HepG2 (cell line): ENCODE data around the gene NYNRIN. TPM values are rescaled to one million over a fixed set of nuclear protein-coding genes. Genes with fewer than 3 reads are reported as not detected.
A peak's percentile ranks its signal among the peaks of the same experiment; 100 is the strongest.

ENCODE experiments used
- DMAP1 ChIP-seq: IDR thresholded peaks from 2 replicates; pipeline ENCODE4 v1.6.1; 2016
- ETV5 ChIP-seq: IDR thresholded peaks from 2 replicates; pipeline ENCODE4 v1.6.1; 2018; ENCODE audit warnings: missing biosample characterization, missing genetic modification reagents, inconsistent platforms, borderline replicate concordance
- FOXO4 ChIP-seq: sonication (generic); formaldehyde crosslinking; conservative IDR thresholded peaks from 2 replicates; pipeline ENCODE4 v1.8.1; 2023; ENCODE audit warnings: missing genetic modification reagents
- GTF2F1 ChIP-seq: fragments of 150-350 bp; IDR thresholded peaks from 2 replicates; pipeline ENCODE4 v1.6.1; 2014; ENCODE audit warnings: low read length
- HNF4A ChIP-seq: sonication (generic); formaldehyde crosslinking; IDR thresholded peaks from 2 replicates; pipeline ENCODE4 v1.4.0; 2020; ENCODE audit warnings: missing genetic modification reagents
- HNRNPL ChIP-seq: fragments of 200-400 bp; formaldehyde crosslinking; IDR thresholded peaks from 2 replicates; pipeline ENCODE4 v1.6.1; 2017; ENCODE audit warnings: mild to moderate bottlenecking, low read depth, low read length
- HOXA3 ChIP-seq: sonication (generic); formaldehyde crosslinking; IDR thresholded peaks from 2 replicates; pipeline ENCODE4 v1.5.0; 2020; ENCODE audit warnings: missing genetic modification reagents
- MAFF ChIP-seq: IDR thresholded peaks from 2 replicates; pipeline ENCODE4 v1.6.1; 2011; ENCODE audit warnings: low read depth, low read length, improper control_type of control experiment
- MAFK ChIP-seq, 2 experiments: IDR thresholded peaks in 1 of 2; conservative IDR thresholded peaks in 1 of 2; 2 replicates each; pipeline ENCODE4 v1.6.1; 2011; ENCODE audit warnings: improper control_type of control experiment in 2 of 2, low read length in 2 of 2
- MEIS1 ChIP-seq: sonication (generic); formaldehyde crosslinking; IDR thresholded peaks from 2 replicates; pipeline ENCODE4 v1.9.0; 2021; ENCODE audit warnings: mild to moderate bottlenecking, missing genetic modification reagents, moderate library complexity, borderline replicate concordance
- MXI1 ChIP-seq: IDR thresholded peaks from 3 replicates; pipeline ENCODE4 v1.6.1; 2012; ENCODE audit warnings: low read depth, low read length, inconsistent platforms, borderline replicate concordance
- NFYC ChIP-seq: IDR thresholded peaks from 2 replicates; pipeline ENCODE4 v1.6.1; 2016; ENCODE audit warnings: missing genetic modification reagents, missing compliant biosample characterization
- POLR2AphosphoS2 ChIP-seq: IDR thresholded peaks from 2 replicates; pipeline ENCODE4 v1.6.1; 2011; ENCODE audit warnings: low read depth, low read length, improper control_type of control experiment
- RAD51 ChIP-seq: fragments of 450-650 bp; IDR thresholded peaks from 2 replicates; pipeline ENCODE4 v1.6.1; 2016; ENCODE audit warnings: borderline replicate concordance
- SALL2 ChIP-seq: sonication (generic); formaldehyde crosslinking; IDR thresholded peaks from 2 replicates; pipeline ENCODE4 v1.8.1; 2023; ENCODE audit warnings: mild to moderate bottlenecking, missing genetic modification reagents, inconsistent platforms
- SIX1 ChIP-seq: sonication (generic); formaldehyde crosslinking; IDR thresholded peaks from 2 replicates; pipeline ENCODE4 v1.4.0; 2020; ENCODE audit warnings: missing genetic modification reagents, borderline replicate concordance
- SMARCC2 ChIP-seq: fragments of 450-650 bp; IDR thresholded peaks from 2 replicates; pipeline ENCODE4 v1.6.1; 2017; ENCODE audit warnings: antibody characterized with exemption, mild to moderate bottlenecking
- SMARCE1 ChIP-seq: fragments of 450-650 bp; IDR thresholded peaks from 2 replicates; pipeline ENCODE4 v1.6.1; 2017; ENCODE audit warnings: borderline replicate concordance
- TEAD3 ChIP-seq: optimal IDR thresholded peaks from 2 replicates; pipeline ENCODE3; 2016; ENCODE audit warnings: borderline replicate concordance
- ZNF160 ChIP-seq: sonication (generic); formaldehyde crosslinking; IDR thresholded peaks from 2 replicates; pipeline ENCODE4 v1.8.0; 2022; ENCODE audit warnings: mild to moderate bottlenecking, inconsistent platforms, missing genetic modification reagents
- ZNF275 ChIP-seq: sonication (generic); formaldehyde crosslinking; IDR thresholded peaks from 2 replicates; pipeline ENCODE4 v1.8.0; 2022; ENCODE audit warnings: missing genetic modification reagents, mild to moderate bottlenecking, inconsistent platforms, borderline replicate concordance
- ZNF331 ChIP-seq: sonication (generic); formaldehyde crosslinking; IDR thresholded peaks from 2 replicates; pipeline ENCODE4 v1.4.0; 2020; ENCODE audit warnings: missing genetic modification reagents
- ZNF580 ChIP-seq: IDR thresholded peaks from 2 replicates; pipeline ENCODE4 v1.6.1; 2016; ENCODE audit warnings: low read depth, borderline replicate concordance
- ZNF589 ChIP-seq: sonication (generic); formaldehyde crosslinking; conservative IDR thresholded peaks from 2 replicates; pipeline ENCODE4 v1.8.0; 2022; ENCODE audit warnings: mild to moderate bottlenecking, moderate library complexity, missing genetic modification reagents
- ZNF776 ChIP-seq: sonication (generic); formaldehyde crosslinking; IDR thresholded peaks from 2 replicates; pipeline ENCODE4 v1.4.0; 2020; ENCODE audit warnings: mild to moderate bottlenecking, missing genetic modification reagents
- ZNF780A ChIP-seq: sonication (generic); formaldehyde crosslinking; IDR thresholded peaks from 2 replicates; pipeline ENCODE4 v1.8.0; 2022; ENCODE audit warnings: mild to moderate bottlenecking, missing genetic modification reagents, moderate library complexity
- ZXDC ChIP-seq: sonication (generic); formaldehyde crosslinking; IDR thresholded peaks from 2 replicates; pipeline ENCODE4 v1.5.0; 2020; ENCODE audit warnings: mild to moderate bottlenecking, missing genetic modification reagents
- polyA plus RNA-seq, 8 experiments: library from polyadenylated mRNA; depleted of rRNA in 3 of 8; stranded (reverse) in 7 of 8; unstranded in 1 of 8; fragments of >200 nt; fragmentation: Illumina TruSeq in 4 of 8; extraction: Trizol in 4 of 8; gene quantifications; 2 replicates each; pipeline versions ENCODE4 v1.2.1 to v1.2.3, GENCODE V29; 2011 to 2016; ENCODE audit warnings: low read depth in 4 of 8, missing spikeins in 1 of 8, mixed read lengths in 1 of 8; ENCODE audit not compliant: insufficient read depth in 1 of 8
- total RNA-seq, 5 experiments: library from RNA; depleted of rRNA; stranded (reverse); fragments of >200 nt; fragmentation: Illumina TruSeq; extraction: Trizol; gene quantifications; 2 replicates each; pipeline ENCODE4 v1.2.3, GENCODE V29; 2016; ENCODE audit warnings: low read depth in 1 of 5

Gene NYNRIN
- total and polyA plus RNA-seq, 2 of the 13 experiments (the other 11 are each of a cell fraction or from before 2014, with no cell fraction given): 0.63 to 1.1 TPM

- TF ChIP-seq MEIS1 (no peak), SMARCC2 (no peak), ZNF580 (CRISPR knock-in tag) (no peak), HOXA3 (CRISPR knock-in tag) (no peak), ZNF275 (CRISPR knock-in tag) (0 out of 2 replicates have a peak, but pooled peaks have one; percentile 11), HNF4A (CRISPR knock-in tag) (no peak), GTF2F1 (no peak), MXI1 (no peak), TEAD3 (peak; percentile 7), SIX1 (CRISPR knock-in tag) (no peak), ZXDC (CRISPR knock-in tag) (no peak), MAFF (no peak), POLR2AphosphoS2 (0 out of 2 replicates have a peak, but pooled peaks have one; percentile 7), RAD51 (no peak), ETV5 (CRISPR knock-in tag) (no peak), ZNF331 (CRISPR knock-in tag) (no peak), DMAP1 (CRISPR knock-in tag) (no peak), SMARCE1 (no peak), ZNF160 (CRISPR knock-in tag) (no peak), ZNF776 (CRISPR knock-in tag) (peak; percentile 28; the same call in 1 of the 2 replicates), ZNF780A (CRISPR knock-in tag) (no peak), HNRNPL (peak; percentile 44; the same call in 1 of the 2 replicates), MAFK (conservative IDR thresholded peaks at IDR 0.05 in 1 of 2, IDR thresholded peaks at IDR 0.05 in 1 of 2; ENCODE audit: low read length in 2 of 2) (no peak), FOXO4 (CRISPR knock-in tag) (peak; percentile 73; the same call in 1 of the 2 replicates), SALL2 (CRISPR knock-in tag) (no peak), NFYC (no peak), ZNF589 (CRISPR knock-in tag) (peak; percentile 33; the same call in 1 of the 2 replicates)
Observed at GRCh38 chr14:24432259-24433131, 33.7 kb downstream of the NYNRIN start (continued).
